ENCODE results near the gene DYNLRB1. TPM values are rescaled to one million over a fixed set of nuclear protein-coding genes. Genes with fewer than 3 reads are reported as not detected.

Gene DYNLRB1
- total RNA-seq, 1 experiment from 2014 or later: 177 TPM

DNA sequence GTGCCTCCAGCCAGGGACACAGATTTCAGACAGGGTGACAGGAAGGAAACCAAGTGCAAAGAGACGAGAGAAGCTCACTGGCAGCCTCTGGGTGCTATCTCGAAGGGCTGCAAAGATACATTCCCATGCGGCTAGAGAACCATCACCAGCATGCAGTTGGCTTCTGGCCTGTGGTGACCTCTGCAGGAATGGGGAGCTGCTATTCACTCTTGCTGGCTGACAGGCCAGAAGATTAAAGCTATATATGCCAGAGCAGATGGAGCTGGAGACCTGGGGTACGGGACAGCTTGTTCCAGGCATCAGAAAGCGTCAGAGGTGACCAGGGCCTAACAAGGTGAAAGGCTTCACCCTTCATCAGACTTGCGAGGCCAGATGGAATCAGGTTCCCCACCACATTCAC, 62.3 kb downstream of the DYNLRB1 start:
- Histone ChIP-seq H3K4me1 (ENCODE audit: insufficient read depth, low read length) (peaks cover 37% of the 10 kb centered on the region), H3F3A (ENCODE audit: low read length, unreplicated experiment) (peaks cover 6% of the 10 kb centered on the region), H3K9me3 (ENCODE audit: low read length) (no peaks in the 10 kb centered on the region), H3K27me3 (ENCODE audit: low read length) (no peaks in the 10 kb centered on the region), H3K9me2 (replicated peaks; ENCODE audit: low read length) (no peaks in the 10 kb centered on the region), H3K9ac (ENCODE audit: low read length) (peak overlapping the region; percentile 21; the same call in 1 of the 2 replicates), H3K79me2 (ENCODE audit: low read length) (no peaks in the 10 kb centered on the region), H4K20me1 (ENCODE audit: low read length) (no peaks in the 10 kb centered on the region), H3K4me2 (ENCODE audit: low read length) (peak overlapping the region; percentile 56), H2AFZ (ENCODE audit: low read length) (no peak overlapping the region), H3K36me3 (ENCODE audit: low read depth, low read length) (no peaks in the 10 kb centered on the region; the same call in 1 of the 2 replicates), H3K27ac (ENCODE audit: low read length) (peak overlapping the region; percentile 29), H3K4me3 (ENCODE audit: low read length) (no peak overlapping the region)
- DNase-seq: no peak
- TF ChIP-seq, protein P1, sequence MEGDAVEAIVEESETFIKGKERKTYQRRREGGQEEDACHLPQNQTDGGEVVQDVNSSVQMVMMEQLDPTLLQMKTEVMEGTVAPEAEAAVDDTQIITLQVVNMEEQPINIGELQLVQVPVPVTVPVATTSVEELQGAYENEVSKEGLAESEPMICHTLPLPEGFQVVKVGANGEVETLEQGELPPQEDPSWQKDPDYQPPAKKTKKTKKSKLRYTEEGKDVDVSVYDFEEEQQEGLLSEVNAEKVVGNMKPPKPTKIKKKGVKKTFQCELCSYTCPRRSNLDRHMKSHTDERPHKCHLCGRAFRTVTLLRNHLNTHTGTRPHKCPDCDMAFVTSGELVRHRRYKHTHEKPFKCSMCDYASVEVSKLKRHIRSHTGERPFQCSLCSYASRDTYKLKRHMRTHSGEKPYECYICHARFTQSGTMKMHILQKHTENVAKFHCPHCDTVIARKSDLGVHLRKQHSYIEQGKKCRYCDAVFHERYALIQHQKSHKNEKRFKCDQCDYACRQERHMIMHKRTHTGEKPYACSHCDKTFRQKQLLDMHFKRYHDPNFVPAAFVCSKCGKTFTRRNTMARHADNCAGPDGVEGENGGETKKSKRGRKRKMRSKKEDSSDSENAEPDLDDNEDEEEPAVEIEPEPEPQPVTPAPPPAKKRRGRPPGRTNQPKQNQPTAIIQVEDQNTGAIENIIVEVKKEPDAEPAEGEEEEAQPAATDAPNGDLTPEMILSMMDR (conservative IDR thresholded peaks at IDR 0.05; ENCODE audit: low read depth, low read length): no peak
- no peak for TF ChIP-seq EZH2 (IDR thresholded peaks at IDR 0.05; ENCODE audit: low read length, unreplicated experiment)
- no peak for TF ChIP-seq EZH2phosphoT487 (IDR thresholded peaks at IDR 0.05; ENCODE audit: borderline replicate concordance, low read length)
- BruUV-seq (replicated peaks): no TSS peak
- no peak for ATAC-seq
- ChIA-PET CTCF (interaction anchor here (0.5 to 2.8 kb wide), 5 partner anchors 127 to 274 kb away, joined by 3 to 37 read pairs (median 6); no protein-coding TSS in a partner anchor), POLR2A (ENCODE audit: unreplicated experiment) (no interaction called here)
- intact Hi-C loops (cut with micrococcal nuclease): no loop called here

DNA sequence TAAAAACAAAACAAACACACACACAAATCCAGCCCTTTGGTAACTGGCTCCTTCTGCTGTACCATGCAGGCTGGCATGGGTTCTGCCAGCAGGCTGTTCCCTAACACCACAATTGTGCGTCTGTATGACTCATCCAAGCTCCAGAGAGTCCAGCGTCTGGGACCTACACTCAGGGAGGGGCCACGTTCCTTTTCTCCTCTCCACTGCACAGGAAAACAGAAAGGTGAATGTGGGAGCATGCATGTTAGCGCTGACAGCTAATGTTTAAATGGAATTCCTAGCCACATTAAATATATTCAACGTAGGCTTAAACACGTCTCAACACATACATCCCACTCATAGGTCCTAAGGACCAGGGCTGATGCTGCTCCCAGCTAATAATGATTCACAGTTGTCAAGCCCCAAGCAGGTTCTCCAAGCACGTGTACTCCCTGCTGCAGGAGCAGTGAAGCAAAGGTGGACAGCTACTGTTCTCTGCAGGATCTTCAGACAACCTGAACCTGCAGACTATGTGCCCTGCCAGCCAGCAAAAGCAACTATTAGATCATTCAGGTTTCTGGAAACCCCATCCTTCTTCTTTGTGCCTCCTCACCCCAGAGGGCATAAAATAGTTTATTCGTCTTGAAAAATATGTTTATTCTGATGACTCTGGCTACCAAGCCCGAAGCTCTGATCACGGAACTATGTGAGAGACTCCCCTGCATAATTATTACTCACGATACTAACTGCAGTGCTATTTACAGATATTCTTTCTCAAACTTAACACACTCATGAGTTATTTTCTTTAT, 63.2 kb downstream of the DYNLRB1 start:
- Histone ChIP-seq H3K4me3 (ENCODE audit: low read length) (peak overlapping the region; percentile 30; the same call in 1 of the 2 replicates), H3K4me2 (ENCODE audit: low read length) (peak overlapping the region; percentile 56), H3K27me3 (ENCODE audit: low read length) (no peaks in the 10 kb centered on the region), H3F3A (ENCODE audit: low read length, unreplicated experiment) (peaks cover 6% of the 10 kb centered on the region), H3K4me1 (ENCODE audit: insufficient read depth, low read length) (peaks cover 37% of the 10 kb centered on the region), H3K27ac (ENCODE audit: low read length) (peak overlapping the region; percentile 59), H3K36me3 (ENCODE audit: low read depth, low read length) (no peaks in the 10 kb centered on the region; the same call in 1 of the 2 replicates), H3K9me2 (replicated peaks; ENCODE audit: low read length) (no peaks in the 10 kb centered on the region), H3K9ac (ENCODE audit: low read length) (0 out of 2 replicates have a peak overlapping the region, but pooled peaks have one; percentile 4), H4K20me1 (ENCODE audit: low read length) (no peaks in the 10 kb centered on the region), H3K9me3 (ENCODE audit: low read length) (no peaks in the 10 kb centered on the region), H3K79me2 (ENCODE audit: low read length) (no peaks in the 10 kb centered on the region), H2AFZ (ENCODE audit: low read length) (peak overlapping the region; percentile 14)
- intact Hi-C loops (cut with micrococcal nuclease): loop anchor here (1.0 kb wide), 4 partner anchors 97 to 190 kb away; partner anchors contain the start of gene TP53INP2
- TF ChIP-seq, protein P1 (conservative IDR thresholded peaks at IDR 0.05; ENCODE audit: low read depth, low read length): peak; percentile 96
- TF ChIP-seq EZH2phosphoT487 (IDR thresholded peaks at IDR 0.05; ENCODE audit: borderline replicate concordance, low read length) (no peak), EZH2 (IDR thresholded peaks at IDR 0.05; ENCODE audit: low read length, unreplicated experiment) (no peak)
- ATAC-seq (peak; percentile 88), DNase-seq (peak; percentile 93)
- no TSS peak for BruUV-seq (replicated peaks)
- POLR2A ChIA-PET (ENCODE audit: unreplicated experiment): interaction anchor here (0.5 to 0.6 kb wide), 3 partner anchors 13 to 126 kb away, joined by 4 to 5 read pairs (median 5); no protein-coding TSS in a partner anchor
- CTCF ChIA-PET: interaction anchor here (0.5 to 2.8 kb wide), 11 partner anchors 16 to 273 kb away, joined by 3 to 37 read pairs (median 6); partner anchors contain the start of gene NCOA6
